ENCODE measurements around the gene RPS16.
"Not testable (repeated sequence)": the region's sequence is repeated elsewhere in the genome, so short reads cannot be mapped to it uniquely, and the experiment has no call there.

Gene RPS16

DNA sequence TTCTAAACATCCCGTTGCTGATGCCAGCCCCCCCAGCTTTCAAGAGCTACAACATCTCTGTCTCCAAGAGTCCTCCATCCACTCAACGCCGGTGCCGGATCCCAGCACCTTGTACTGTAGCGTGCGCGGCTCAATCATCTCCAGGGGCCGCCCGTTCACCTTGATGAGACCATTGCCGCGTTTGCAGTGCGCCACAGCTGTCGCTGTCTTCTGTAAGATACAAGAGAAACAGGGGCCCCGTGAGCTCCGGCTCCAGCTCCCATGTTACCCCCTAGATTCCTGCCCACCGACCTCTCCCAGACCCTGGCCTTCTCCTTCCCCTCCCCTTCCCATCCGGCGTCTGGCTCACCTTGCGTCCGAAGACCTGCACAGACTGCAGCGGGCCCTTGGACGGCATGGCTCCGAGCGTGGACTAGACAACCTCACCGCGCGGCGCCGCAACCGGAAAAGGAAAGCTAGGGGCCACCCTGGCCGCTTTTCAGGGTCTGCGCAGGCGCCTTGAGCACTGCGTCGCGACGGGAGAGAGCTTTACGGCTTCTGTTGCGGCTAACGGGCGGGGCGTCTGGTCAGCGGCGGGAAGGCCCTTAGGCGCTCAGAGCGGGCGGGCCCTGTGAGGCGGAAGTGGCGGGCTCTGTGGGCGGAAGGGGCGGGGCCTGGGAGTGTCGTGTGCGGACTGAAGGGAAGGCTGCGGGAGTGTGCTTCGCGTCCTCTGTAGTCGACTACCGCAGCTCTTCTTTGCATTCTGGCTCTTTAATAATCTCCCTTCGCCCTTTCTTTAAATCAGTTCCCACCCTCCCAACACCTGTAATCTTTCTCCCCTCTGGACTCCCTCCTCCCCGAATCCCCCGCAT lies at the start of gene RPS16:
TSS of gene RPS16 (minus strand) at position 451 of the 851 bp plus-strand sequence. CDS start at position 397, 54 bp downstream.
- DNase-seq, result peak; percentile 97

GRCh38 chr19:39483141-39483540 lies 47.4 kb upstream of the RPS16 start:
- DNase-seq, result peak; percentile 49

DNA sequence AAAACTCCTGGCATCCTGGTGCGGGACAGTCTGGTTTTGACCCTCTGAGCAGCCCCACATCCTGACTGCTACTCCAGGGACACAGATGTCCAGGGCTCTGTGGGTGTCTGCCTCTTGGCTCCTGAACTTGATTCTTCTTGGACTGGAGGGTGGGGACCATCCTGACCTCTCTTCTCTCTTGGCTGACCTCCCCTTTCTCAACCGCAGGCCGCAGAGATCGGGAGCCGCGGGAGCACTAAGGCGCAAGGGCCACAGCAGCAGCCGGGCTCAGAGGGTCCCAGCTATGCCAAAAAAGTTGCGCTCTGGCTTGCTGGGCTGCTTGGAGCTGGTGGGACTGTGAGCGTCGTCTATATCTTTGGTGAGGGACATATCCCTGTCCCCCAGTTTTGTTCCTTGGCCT lies 45.9 kb upstream of the RPS16 start:
- no peak for DNase-seq

GRCh38 chr19:39481229-39481545 lies 45.4 kb upstream of the RPS16 start:
- DNase-seq, result no peak

DNA sequence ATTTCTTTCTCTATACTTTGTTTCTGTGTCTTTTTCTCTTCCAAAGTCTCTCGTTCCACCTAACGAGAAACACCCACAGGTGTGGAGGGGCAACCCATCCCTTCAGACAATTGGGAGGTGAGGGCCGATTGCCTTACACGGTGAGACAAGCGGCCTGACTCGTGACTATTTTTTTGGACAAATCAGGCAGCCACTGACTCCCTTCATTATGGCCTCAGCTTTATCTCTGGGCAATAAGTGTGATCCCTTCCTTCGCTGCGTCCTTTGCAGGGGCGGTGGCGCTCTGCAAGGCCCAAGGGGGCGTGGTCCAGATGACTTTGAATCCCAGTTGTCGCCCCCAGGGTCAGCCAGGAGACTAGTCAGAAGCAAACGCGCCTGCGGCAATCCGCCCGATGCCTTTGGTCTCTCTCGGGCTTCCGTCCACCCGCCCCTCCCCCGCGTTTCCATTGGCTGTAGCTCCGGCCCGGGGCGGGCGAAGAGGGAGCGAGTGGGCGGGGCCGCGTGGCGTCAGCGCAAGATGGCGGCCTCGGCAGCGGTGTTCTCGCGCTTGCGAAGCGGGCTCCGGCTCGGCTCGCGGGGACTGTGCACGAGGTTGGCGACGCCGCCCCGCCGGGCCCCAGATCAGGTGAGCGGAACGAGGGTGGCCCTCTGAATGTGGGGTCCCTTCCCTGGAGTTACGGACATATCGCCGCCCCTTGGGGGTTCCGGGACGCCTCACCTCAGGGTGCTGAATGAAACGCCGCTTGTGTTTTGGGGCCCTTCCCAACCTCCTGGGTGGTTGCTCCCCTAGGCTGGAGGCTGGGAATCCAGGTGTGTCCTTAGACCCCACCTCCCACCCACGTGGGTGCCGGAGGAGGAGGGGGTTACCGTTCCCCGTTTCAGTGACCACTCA lies 44.8 kb upstream of the RPS16 start, which contains the start of gene TIMM50:
TSS of gene TIMM50 (plus strand) at position 502 of the 892 bp plus-strand sequence. CDS start at position 518, 16 bp downstream.
- DNase-seq, result peak; percentile 96

GRCh38 chr19:39479916-39480315 lies 44.2 kb upstream of the RPS16 start:
- DNase-seq, result no peak

DNA sequence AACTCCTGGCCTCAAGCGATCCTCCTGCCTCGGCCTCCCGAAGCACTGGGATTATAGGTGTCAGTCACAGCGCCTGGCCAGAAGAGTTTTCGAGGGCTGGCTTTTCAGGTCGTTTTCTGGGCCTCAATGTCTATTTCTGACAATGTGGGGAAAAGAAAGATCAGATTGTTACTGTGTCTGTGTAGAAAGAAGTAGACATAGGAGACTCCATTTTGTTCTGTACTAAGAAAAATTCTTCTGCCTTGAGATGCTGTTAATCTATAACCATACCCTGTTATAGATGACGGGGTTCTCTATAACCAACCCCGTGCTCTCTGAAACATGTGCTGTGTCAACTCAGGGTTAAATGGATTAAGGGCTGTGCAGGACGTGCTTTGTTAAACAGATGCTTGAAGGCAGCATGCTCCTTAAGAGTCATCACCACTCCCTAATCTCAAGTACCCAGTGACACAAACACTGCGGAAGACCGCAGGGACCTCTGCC lies 43.6 kb upstream of the RPS16 start:
- DNase-seq, result not testable (repeated sequence)

DNA sequence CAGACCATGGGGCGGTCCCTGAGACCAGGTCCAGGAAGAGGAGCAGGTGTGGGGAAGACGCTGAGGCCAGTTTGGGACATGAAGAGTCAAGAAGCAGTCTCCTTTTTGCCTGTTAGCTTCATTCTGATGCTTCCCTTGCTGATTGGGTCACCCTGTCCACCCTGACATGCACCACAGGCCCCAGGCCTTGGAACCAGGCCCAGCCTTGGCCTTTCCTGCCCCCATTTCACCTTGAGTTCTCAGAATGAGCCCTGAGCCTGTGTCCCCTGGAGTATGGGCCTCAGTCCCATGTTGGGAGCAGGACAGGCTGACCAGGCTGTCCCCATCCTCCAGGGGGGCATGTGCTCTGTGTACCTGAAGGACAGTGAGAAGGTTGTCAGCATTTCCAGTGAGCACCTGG lies 40.0 kb upstream of the RPS16 start:
- DNase-seq, result no peak

DNA sequence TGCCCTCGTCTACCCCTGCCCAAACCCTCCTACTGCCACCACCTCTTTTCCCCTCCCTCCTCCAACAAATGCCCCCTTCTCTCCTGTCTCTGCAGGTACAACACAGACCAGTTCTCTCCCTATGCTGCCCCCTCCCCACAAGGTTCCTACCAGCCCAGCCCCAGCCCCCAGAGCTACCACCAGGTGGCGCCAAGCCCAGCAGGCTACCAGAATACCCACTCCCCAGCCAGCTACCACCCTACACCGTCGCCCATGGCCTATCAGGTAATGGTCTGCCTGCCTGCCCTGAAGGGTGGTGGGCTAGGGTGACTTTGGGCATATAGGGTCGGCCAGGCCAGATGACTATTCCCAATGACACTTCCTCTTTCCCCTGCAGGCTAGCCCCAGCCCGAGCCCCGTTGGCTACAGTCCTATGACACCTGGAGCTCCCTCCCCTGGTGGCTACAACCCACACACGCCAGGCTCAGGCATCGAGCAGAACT lies 38.4 kb upstream of the RPS16 start:
- DNase-seq, result peak; percentile 69

DNA sequence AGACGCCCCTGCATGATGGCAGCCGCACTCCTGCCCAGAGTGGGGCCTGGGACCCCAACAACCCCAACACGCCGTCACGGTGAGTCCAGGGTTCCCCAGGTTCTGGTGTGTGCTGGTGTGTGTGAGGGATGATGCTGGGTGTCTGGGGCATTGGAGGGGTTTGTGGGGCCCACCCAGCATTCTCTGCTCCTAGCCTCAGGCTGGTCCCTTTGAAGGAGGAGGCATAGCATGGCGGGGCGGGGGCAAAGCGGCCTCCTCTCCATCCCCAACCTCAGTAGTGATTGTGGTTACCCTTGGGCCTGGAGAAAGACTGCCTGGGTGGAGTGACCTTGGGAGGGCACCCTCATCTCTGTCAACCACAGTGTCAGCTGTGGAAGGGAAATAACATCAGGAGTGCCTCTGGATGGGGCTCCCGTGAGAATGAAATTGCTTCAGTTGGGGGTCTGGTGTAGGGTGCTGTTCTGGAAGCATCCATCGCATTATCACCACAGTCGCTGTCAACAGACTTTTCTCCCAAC lies 37.8 kb upstream of the RPS16 start:
- DNase-seq, result no peak

DNA sequence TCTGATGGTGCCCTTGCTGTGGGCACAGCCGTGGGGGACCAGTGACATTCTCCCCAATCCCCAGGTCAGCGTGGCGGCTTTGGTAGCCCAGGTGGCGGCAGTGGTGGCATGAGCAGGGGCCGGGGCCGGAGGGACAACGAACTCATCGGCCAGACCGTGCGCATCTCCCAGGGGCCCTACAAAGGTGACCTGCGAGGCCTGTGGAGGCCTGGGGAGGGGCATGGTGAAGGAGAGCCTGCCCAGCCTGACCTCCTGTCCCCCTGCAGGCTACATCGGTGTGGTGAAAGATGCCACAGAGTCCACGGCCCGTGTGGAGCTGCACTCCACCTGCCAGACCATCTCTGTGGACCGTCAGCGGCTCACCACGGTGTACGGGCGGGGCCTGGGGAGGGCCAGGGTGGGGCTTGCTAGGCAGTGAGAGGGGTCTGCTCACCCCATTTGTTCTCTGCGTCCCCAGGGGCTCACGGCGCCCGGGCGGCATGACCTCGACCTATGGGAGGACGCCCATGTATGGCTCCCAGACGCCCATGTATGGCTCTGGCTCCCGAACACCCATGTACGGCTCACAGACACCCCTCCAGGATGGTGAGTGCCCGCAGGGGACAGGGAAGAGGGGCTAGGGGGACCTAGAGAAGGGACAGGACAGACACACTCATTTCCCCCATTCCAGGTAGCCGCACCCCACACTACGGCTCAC lies 37.1 kb upstream of the RPS16 start:
- no peak for DNase-seq

DNA sequence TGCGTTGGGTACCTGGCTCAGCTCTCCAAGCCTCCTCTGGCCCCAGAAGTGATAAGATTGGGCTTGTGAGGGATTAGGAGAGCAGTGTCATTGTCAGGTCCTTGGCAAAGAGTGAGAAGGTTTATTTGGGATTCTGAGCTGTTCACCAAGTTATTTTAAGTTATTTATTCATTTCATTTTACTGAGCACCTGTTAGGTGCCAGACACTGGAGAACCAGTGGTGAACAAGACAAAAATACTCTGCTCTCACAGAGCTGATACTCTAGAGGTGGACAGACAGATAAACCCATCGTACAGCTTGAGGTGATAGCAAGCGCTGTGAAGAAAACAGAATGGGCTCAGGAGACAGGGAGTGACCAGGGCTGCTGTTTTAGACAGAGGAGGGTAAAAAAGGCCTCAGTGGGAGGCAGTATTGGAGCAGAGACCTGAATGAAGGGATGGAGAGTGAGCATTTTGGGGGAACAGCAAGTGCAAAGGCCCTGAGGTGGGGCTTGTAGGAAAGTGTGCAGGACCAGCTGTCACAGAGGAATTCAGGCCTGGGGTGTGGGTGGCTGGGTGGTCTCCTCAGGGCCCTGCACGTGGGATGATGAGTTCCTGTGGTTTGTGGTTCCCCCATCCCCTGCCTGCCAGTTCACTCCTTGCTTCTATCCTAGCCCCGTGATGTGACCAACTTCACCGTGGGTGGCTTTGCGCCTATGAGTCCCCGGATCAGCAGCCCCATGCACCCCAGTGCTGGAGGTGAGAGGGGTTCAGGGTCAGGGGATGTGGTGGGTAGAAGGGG lies 36.2 kb upstream of the RPS16 start:
- DNase-seq, result no peak

DNA sequence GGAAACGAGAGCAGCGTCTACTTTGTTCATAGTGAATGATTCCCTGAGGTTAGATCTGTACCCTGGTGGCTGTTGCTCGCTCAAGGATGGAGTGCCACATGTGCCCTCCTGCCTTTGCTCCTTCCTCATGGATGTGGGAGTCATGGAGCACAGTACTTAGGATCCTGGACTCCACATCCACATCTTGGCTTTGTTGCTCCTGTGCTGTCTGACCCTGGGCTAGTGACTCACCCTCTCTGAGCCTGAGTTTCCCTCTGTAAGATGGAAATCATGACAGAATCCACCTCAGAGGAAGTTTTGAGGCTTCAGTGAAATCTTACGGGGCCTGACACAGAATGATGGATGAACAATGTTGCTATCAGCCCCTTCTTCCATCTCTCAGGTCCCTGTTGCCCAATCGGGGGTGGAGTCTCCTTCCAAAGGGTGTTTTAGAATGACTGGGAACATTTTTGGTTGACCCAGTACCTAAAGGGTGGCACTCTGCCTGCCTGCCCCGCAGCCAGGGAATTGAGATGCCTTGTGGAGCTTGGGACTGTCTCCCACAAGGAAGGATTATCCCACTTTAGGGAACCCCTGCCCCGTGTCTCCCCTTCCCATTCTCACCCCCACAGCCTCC lies 35.1 kb upstream of the RPS16 start:
- DNase-seq, result no peak

DNA sequence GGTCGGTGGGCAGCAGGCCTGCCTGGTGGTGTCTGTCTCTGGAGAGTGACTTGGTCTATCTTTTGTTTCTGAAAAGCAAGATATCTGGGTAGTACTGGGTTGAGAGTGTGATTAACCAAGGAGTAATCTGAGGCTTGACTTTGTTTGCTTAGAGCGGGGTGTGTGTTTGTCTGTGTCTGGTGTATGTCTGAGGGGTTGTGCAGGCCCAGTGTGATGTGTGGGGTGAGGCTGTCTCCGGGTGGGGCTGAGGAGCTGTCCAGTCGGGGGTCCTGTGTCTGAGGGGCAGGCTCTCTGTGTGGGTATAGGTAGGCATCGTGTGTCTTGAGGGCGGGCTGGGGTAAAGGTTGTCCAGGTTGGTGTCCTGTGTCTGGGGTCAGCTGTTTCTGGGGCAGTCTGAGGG lies 33.8 kb upstream of the RPS16 start:
- DNase-seq, result no peak

- DNase-seq, result no peak
Observed at GRCh38 chr19:39469036-39469435, 33.3 kb upstream of the RPS16 start.

GRCh38 chr19:39467941-39468340 lies 32.2 kb upstream of the RPS16 start:
- DNase-seq, result no peak

GRCh38 chr19:39465956-39466747 lies 30.4 kb upstream of the RPS16 start:
- no peak for DNase-seq

DNA sequence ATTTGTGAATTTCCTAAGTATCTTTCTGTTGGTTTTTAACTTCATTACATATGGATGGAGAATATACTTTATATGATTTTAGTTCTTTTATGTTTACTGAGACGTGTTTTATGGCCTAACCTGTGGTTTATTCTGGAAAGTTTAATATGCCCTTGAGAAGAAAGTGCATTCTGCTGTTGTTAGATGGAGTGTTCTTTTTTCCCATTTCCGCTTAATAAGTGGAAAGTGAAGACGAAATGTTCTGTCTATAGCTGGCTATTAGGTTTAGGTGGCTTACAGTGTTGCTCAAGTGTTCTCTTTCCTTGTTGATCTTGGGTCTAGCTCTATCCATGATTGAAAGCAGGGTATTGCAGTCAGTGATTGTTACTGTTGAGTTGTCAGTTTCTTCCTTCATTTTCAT lies 27.7 kb upstream of the RPS16 start:
- DNase-seq, result no peak

GRCh38 chr19:39451257-39451656 lies 15.5 kb upstream of the RPS16 start:
- not testable (repeated sequence) for DNase-seq

DNA sequence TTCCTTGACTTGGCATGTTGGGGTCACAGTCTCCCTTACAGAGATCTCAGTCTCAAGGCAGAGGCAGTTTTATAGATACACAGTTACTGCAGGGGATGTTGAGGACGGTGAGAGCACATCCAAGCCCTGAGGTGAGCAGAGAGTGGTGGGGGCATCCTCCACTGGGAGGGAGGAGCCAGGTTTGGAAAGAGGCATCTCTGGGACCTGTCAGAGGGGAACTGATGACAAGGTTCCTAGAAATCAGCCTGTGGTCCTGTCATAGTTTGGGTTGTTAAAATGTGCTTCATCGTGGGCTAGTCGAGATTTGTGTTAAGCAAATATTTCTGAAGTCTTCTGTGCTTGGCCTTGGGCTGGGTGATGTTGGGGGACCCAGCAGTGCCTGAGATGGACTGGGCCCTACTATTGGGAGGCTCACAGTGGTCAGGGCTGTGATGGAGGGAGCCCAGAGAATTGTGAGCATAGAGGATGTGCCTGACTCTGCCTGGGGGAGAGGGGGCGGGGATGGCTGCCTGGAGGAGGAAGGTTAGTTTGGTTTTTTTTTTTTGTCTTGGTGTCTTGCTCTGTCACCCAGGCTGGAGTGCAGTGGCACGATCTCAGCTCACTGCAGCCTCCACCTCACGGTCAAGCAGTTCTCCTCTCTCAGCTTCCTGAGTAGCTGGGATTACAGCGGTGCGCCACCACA lies 13.5 kb upstream of the RPS16 start:
- no peak for DNase-seq

Data from retina (tissue), 1 donor.